Endometrial microvascular endothelial cells (primary cell): ENCODE data around the gene CDCP1. TPM values are rescaled to one million over a fixed set of nuclear protein-coding genes. Genes with fewer than 3 reads are reported as not detected.

ENCODE experiments used
- in situ Hi-C: cut with HindIII; loops from 2 replicates; pipeline ENCODE4 v1.10.0; 2017; ENCODE audit warnings: low sequenced_read_pairs, low pct_unique_long_range_greater_than_20kb; ENCODE audit errors: inconsistent ontology term
- total RNA-seq: library from RNA; depleted of rRNA; stranded (reverse); fragments of >200 nt; gene quantifications from one replicate; pipeline ENCODE4 v1.2.3, GENCODE V29; 2015; ENCODE audit errors: inconsistent ontology term

CDCP1 gene
- total RNA-seq, 1 donor from 2014 or later: 13.0 TPM

GRCh38 chr3:45176912-45177311, 30.7 kb upstream of the CDCP1 start:
- in situ Hi-C loops: no loop called here

- in situ Hi-C loops: no loop called here
Observed at GRCh38 chr3:45174234-45174633, 28.1 kb upstream of the CDCP1 start.

- in situ Hi-C loops: no loop called here
Observed at GRCh38 chr3:45173776-45174175, 27.6 kb upstream of the CDCP1 start.

DNA sequence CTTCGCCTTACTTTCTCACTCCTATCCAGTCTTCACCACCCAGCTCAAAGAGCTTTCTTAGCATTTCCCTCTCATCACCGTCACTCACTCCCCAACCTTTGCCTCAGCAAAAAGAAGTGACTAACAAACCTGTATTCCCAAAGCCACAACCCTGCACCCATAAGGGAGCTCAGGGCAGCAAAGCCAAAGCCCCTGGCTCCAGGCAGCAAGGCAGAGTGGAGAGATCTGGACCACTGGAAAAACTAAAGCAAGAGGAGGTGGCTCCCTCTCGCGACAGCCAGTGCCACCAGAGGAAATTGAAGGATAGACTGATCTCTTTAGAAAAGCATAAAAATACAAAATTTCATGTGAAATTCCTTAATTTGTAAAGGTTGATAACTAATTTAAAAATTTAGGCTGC, 25.1 kb upstream of the CDCP1 start:
- in situ Hi-C loops: no loop called here

DNA sequence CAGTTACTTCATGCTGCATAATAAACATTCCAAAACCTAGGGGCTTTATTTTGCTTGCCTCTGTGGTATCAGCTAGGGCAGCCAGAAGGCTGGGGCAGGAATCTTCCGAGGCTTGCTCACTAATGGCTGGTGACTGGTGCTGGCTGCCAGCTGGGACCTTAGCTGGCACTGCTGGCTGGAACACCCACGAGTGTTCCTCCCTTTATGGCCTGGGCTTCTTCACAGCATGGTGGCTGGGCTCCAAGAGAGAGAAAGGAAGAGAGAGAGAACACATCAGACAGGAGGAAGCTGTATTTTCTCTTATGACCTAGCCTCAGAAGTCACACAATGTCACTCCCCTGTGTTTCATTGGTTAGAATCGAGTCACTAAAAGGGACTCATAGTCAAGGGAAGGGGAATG, 23.9 kb upstream of the CDCP1 start:
- in situ Hi-C loops: no loop called here

GRCh38 chr3:45169125-45169904, 23.1 kb upstream of the CDCP1 start:
- in situ Hi-C loops: no loop called here

DNA sequence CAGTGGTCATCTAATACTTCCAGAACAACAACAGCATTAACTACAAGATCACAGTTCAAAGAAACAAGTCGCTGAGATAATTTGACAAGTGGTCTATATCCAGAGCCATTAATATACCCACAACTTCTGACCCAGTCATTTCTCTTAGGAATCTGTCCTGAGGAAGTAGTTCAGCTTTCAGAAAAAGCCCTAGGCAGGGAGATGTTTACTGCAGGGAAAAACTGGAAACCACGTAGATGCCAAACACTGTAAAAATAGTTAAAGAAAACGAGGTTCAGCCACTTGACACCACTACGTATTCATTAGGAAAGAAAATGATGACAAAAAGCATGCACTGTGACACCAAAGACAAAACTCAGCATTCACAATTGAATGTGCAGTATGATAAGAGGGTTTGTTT, 22.3 kb upstream of the CDCP1 start:
- in situ Hi-C loops: no loop called here

DNA sequence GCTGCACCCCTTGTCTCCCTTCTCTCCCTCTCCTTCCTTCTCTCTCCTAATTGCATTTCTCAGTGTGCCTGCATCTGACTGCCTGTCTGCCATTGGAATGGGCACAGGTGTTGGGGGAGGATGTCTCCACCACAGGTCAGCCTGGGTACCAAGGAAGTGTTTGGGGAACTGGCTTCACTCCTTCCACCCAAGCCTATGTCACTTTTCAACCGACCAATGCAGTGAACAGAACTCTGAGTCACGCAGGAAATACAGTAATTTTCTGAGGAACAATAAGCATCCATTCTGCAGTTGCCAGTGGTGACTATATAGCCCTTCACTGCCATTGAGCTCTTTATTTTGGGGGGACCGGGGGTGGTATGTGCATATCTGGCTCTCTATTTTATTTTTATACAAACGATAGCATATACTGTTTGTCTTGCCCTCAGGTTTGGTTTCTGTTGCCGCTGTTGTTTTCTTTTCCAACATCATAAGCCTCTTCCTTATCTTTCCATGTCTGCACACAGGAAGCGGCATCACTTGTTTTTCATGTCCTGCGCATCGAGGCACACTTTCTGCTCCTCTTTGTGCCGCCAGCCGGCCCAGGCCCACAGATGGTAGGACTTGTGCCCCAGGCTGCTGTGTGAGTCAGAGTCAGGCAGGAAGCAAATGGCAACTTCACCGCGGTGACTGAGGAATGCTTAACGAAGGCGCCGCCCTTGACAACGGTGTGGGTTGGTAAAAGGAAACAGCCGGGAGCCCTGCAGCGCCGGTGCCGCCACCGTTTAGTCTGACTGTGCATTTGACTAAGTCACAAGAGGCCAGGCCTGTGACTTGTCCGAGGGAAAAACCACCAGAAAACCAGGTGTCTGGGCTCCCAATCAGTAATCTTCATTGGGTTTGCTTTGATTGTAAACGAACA, 21.1 kb upstream of the CDCP1 start:
- in situ Hi-C loops: no loop called here

DNA sequence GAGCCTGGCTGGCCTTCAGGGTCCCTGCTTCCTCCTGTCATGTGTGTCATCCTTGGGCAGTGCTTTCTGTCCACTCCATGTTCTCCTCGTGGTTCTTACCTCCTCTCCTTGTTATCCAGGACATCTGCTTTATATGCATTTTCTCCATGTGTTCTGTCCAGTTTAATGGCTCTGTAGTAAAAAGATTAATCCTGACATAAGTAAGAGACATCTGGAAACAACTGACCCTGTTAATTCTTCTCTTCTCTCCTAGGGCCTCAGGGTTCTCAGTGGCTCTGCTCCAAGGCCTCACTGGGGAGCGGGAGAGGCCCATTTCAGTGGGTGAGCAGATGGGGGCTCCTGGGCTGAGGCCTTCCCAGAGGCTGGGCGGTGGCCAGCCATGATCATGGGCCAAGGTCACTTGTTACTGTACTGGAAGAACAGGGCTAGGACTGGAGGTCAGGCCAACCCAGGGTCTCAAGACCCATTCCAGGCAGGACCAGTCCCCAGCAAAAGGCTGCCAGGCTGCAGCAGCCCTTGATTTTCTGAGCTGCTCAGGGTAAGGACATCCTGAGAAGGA, 20.2 kb upstream of the CDCP1 start:
- in situ Hi-C loops: no loop called here

- in situ Hi-C loops: no loop called here
Observed at GRCh38 chr3:45165497-45166283, 19.5 kb upstream of the CDCP1 start.

DNA sequence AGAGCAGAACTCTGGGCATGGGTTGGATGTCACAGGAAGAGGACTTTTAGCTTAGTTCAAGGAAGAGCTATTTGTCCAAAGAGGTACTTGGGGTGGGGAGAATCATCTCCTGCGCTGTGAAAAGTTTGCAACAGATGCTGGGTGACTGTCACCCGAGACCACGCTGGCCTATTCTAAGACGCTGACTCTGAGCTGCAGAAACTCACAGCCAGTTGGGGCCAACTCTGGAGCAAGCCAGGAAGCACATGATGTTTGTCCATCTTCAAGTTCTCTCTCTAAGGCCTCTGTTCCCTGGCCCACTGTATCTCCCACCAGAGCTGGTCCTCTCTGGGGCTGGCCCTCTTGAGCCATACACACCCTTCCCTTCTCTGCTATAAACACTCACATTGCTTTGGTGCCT, 17.9 kb upstream of the CDCP1 start:
- in situ Hi-C loops: no loop called here

GRCh38 chr3:45163481-45163880, 17.3 kb upstream of the CDCP1 start:
- in situ Hi-C loops: no loop called here

GRCh38 chr3:45154641-45155147, 8.5 kb upstream of the CDCP1 start:
- in situ Hi-C loops: no loop called here

GRCh38 chr3:45153658-45154437, 7.7 kb upstream of the CDCP1 start:
- in situ Hi-C loops: no loop called here

DNA sequence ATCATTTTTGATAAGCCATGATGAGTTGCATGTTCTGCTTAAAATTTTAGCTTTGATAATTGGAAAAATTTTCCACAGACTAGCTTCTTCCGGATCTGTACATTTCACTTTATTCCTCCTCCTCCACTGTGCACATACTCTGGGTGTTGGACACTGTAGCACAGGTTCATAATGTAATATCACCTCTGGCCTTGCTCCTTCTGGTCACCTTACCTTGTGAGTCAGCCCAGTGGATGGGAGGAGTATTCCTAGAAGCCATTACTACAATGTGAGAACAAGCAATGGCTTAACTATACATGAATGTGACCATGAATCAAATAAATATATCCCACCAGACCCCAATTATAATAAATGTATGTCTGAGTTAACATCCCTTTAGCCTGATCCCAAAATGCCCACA, 6.1 kb upstream of the CDCP1 start:
- in situ Hi-C loops: no loop called here

DNA sequence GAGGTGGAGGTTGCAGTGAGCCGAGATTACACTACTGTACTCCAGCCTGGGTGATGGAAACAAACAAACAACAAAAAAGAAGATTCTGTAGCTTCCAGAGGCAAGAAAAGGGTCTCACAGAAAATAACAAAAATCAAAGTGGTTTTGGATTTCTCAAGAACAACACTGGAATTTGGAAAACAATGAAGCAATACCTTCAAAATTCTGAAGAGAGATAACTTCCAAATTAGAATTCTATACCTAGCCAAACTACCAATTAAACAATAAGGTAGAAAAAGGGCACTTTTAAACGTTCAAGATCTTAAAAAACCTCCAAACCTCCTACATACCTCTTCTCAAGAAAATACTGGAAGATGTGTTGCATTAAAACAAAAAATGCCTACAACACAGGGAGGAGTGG, 4.9 kb upstream of the CDCP1 start:
- in situ Hi-C loops: no loop called here

- in situ Hi-C loops: no loop called here
Observed at GRCh38 chr3:45148921-45149320, 2.7 kb upstream of the CDCP1 start.

DNA sequence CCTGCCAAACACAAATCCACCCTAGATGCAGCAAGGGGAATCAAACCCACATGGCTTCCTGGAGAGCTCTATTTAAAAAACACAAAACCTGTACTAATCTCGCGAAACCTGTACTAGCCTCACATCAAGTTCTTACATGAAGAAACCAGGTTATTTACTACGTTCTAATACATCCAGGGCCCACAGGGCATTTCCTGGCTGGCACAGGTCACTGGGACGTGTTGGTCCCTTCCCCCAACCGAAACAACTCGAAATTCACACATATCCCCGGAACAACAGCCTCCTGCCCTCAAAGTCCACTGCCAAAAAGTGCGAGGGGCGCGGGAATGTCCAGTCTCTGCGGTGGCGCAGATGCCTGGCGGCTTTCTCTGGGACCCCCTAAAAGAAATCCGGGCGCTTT, 955 bp downstream of the CDCP1 start:
- in situ Hi-C loops: no loop called here
